IMR-90 (cell line): ENCODE results near the gene HOXB7. TPM values are rescaled to one million over a fixed set of nuclear protein-coding genes. Genes with fewer than 3 reads are reported as not detected.

ENCODE experiments used
- ATAC-seq: fragments of 200-7000 bp; cut with Tn5 transposase; 2 replicates; pipeline ENCODE4 v1.9.1; 2020; ENCODE audit warnings: low read depth, mild to moderate bottlenecking, moderate library complexity
- BruUV-seq: library from RNA; stranded (reverse); fragments of 400-500 nt; replicated peaks from 2 replicates; lab custom pipeline; 2021; lab: Mats Ljungman, UMichigan
- CTCF ChIA-PET: fragments of 300-600 bp; formaldehyde crosslinking; extraction: SDS; loops from one replicate; lab custom pipeline; 2021; ENCODE audit warnings: antibody characterized with exemption; lab: Yijun Ruan, JAX
- POLR2A ChIA-PET: fragments of 300-600 bp; sonication (Branson Sonifier 250); formaldehyde crosslinking; loops from one replicate; lab custom pipeline; 2022; ENCODE audit warnings: antibody characterized with exemption; ENCODE audit not compliant: unreplicated experiment; lab: Charles Lee
- DNase-seq: peaks from one replicate; pipeline ENCODE4 v3.0.0; 2013
- H2AFZ ChIP-seq: replicated peaks from 2 replicates; pipeline ENCODE3; 2013; ENCODE audit warnings: low read length, mild to moderate bottlenecking; ENCODE audit not compliant: poor library complexity
- H2AK5ac ChIP-seq: 2 replicates; pipeline ENCODE4 v1.6.1; 2013; ENCODE audit warnings: low read depth, low read length, inconsistent platforms
- H2AK9ac ChIP-seq: replicated peaks from 2 replicates; pipeline ENCODE3; 2013; ENCODE audit warnings: mild to moderate bottlenecking, low read depth, low read length, moderate library complexity; ENCODE audit not compliant: poor library complexity
- H2BK120ac ChIP-seq: 2 replicates; pipeline ENCODE4 v1.6.1; 2013; ENCODE audit warnings: low read depth, low read length, inconsistent platforms
- H2BK15ac ChIP-seq: 3 replicates; pipeline ENCODE4 v1.6.1; 2013; ENCODE audit warnings: low read depth, low read length, inconsistent platforms
- H2BK20ac ChIP-seq: 2 replicates; pipeline ENCODE4 v1.6.1; 2013; ENCODE audit warnings: low read depth, mild to moderate bottlenecking, inconsistent platforms, low read length, moderate library complexity
- H2BK5ac ChIP-seq: 2 replicates; pipeline ENCODE4 v1.6.1; 2013; ENCODE audit warnings: mild to moderate bottlenecking, low read depth, low read length, inconsistent platforms; ENCODE audit not compliant: poor library complexity, severe bottlenecking
- H3K14ac ChIP-seq: replicated peaks from 2 replicates; pipeline ENCODE4 v1.6.1; 2013; ENCODE audit warnings: low read depth, low read length, inconsistent platforms
- H3K18ac ChIP-seq: 2 replicates; pipeline ENCODE4 v1.6.1; 2013; ENCODE audit warnings: low read depth, low read length, control low read depth
- H3K23ac ChIP-seq: 2 replicates; pipeline ENCODE4 v1.6.1; 2013; ENCODE audit warnings: low read depth, low read length, inconsistent platforms
- H3K27ac ChIP-seq: 2 replicates; pipeline ENCODE4 v1.5.1; 2013; ENCODE audit warnings: mild to moderate bottlenecking, control low read depth, low read length; ENCODE audit not compliant: insufficient read depth
- H3K27me3 ChIP-seq: 2 replicates; pipeline ENCODE4 v1.6.1; 2013; ENCODE audit warnings: low read length; ENCODE audit not compliant: control insufficient read depth, insufficient read depth
- H3K36me3 ChIP-seq: 2 replicates; pipeline ENCODE4 v1.6.1; 2013; ENCODE audit warnings: low read length, mixed read lengths; ENCODE audit not compliant: control insufficient read depth, insufficient read depth
- H3K4ac ChIP-seq: 2 replicates; pipeline ENCODE4 v1.6.1; 2013; ENCODE audit warnings: low read depth, low read length, inconsistent platforms
- H3K4me1 ChIP-seq: 2 replicates; pipeline ENCODE4 v1.6.1; 2013; ENCODE audit warnings: low read length, mixed read lengths; ENCODE audit not compliant: control insufficient read depth, insufficient read depth
- H3K4me2 ChIP-seq: 2 replicates; pipeline ENCODE4 v1.6.1; 2013; ENCODE audit warnings: low read depth, mild to moderate bottlenecking, control low read depth, low read length, moderate library complexity
- H3K4me3 ChIP-seq: 2 replicates; pipeline ENCODE4 v1.5.1; 2013; ENCODE audit warnings: low read depth, mild to moderate bottlenecking, control low read depth, low read length, moderate library complexity; ENCODE audit not compliant: insufficient read depth
- H3K56ac ChIP-seq: 2 replicates; pipeline ENCODE4 v1.6.1; 2013; ENCODE audit warnings: low read length, inconsistent platforms; ENCODE audit not compliant: insufficient read depth; ENCODE audit errors: extremely low read depth
- H3K79me1 ChIP-seq, 2 experiments: 2 replicates each; pipeline ENCODE4 v1.6.1; 2013; ENCODE audit warnings: low read length in 2 of 2, inconsistent platforms in 1 of 2, low read depth in 1 of 2
- H3K9ac ChIP-seq: 2 replicates; pipeline ENCODE4 v1.6.1; 2013; ENCODE audit warnings: low read depth, low read length, control low read depth
- H3K9me1 ChIP-seq: 2 replicates; pipeline ENCODE4 v1.6.1; 2013; ENCODE audit warnings: low read length, inconsistent platforms; ENCODE audit not compliant: insufficient read depth
- H3K9me3 ChIP-seq: 2 replicates; pipeline ENCODE4 v1.6.1; 2013; ENCODE audit warnings: low read length; ENCODE audit not compliant: control insufficient read depth, insufficient read depth
- H4K20me1 ChIP-seq: 2 replicates; pipeline ENCODE4 v1.6.1; 2013; ENCODE audit warnings: low read length, inconsistent platforms; ENCODE audit not compliant: insufficient read depth
- H4K5ac ChIP-seq: 2 replicates; pipeline ENCODE4 v1.6.1; 2013; ENCODE audit warnings: mild to moderate bottlenecking, low read depth, low read length, control low read depth
- H4K8ac ChIP-seq, 2 experiments: 2 replicates each; pipeline ENCODE4 v1.6.1; 2013; ENCODE audit warnings: low read depth in 2 of 2, low read length in 2 of 2, control low read depth in 1 of 2, inconsistent platforms in 1 of 2
- H4K91ac ChIP-seq: 2 replicates; pipeline ENCODE4 v1.6.1; 2013; ENCODE audit warnings: low read depth, low read length, inconsistent platforms; ENCODE audit not compliant: insufficient read depth
- ELK1 ChIP-seq: fragments of 150-350 bp; IDR thresholded peaks from 2 replicates; pipeline ENCODE4 v1.6.1; 2016; ENCODE audit warnings: low read depth, mild to moderate bottlenecking, low read length, moderate library complexity, borderline replicate concordance
- RCOR1 ChIP-seq: IDR thresholded peaks from 2 replicates; pipeline ENCODE4 v1.6.1; 2012; ENCODE audit warnings: mild to moderate bottlenecking, low read length, improper control_type of control experiment; ENCODE audit not compliant: insufficient replicate concordance
- USF2 ChIP-seq: fragments of 150-350 bp; IDR thresholded peaks from 2 replicates; pipeline ENCODE4 v1.6.1; 2017; ENCODE audit warnings: mild to moderate bottlenecking, antibody characterized with exemption, low read length, low read depth
- WGBS, 2 experiments: methylation state at CpG; one replicate each; pipeline versions ENCODE4 v1.1.5 to v1.1.7; 2013; ENCODE audit warnings: missing lambda C conversion rate in 2 of 2; ENCODE audit not compliant: insufficient read length in 1 of 2; ENCODE audit errors: extremely low coverage in 2 of 2; 5-methylcytosine and 5-hydroxymethylcytosine counted together
- dilution Hi-C: fragments of 300-500 bp; cut with HindIII; formaldehyde crosslinking; loops from one replicate; pipeline ENCODE4 v1.14.3; 2018; ENCODE audit warnings: low sequenced_read_pairs; ENCODE audit not compliant: unreplicated experiment
- in situ Hi-C: fragments of 300-500 bp; cut with MboI; formaldehyde crosslinking; loops from 3 replicates; pipeline ENCODE4 v1.14.3; 2019; ENCODE audit warnings: low sequenced_read_pairs, inconsistent platforms, mixed read lengths
- intact Hi-C: fragments of 100-400 bp; cut with micrococcal nuclease; formaldehyde crosslinking; loops from 2 replicates; pipeline ENCODE4 v1.10.0; 2022
- polyA plus RNA-seq, 3 experiments: library from polyadenylated mRNA; depleted of rRNA; stranded (reverse); fragments of >200 nt; gene quantifications; 2 replicates each; pipeline ENCODE4 v1.2.3, GENCODE V29; 2012; ENCODE audit warnings: low replicate concordance in 1 of 3
- total RNA-seq: library from RNA; depleted of rRNA; stranded (reverse); fragments of >200 nt; gene quantifications from 2 replicates; pipeline ENCODE4 v1.2.3, GENCODE V29; 2012

Gene HOXB7
- total and polyA plus RNA-seq, 2 of the 4 experiments (the other 2 are of a cell fraction), result 1.8 to 6.7 TPM

- H3K14ac ChIP-seq, result no peak overlapping the region
- no TSS peak for BruUV-seq
- H3K27ac ChIP-seq, result no peak overlapping the region
- H2AFZ ChIP-seq, result no peak overlapping the region
- no peak overlapping the region for H2AK9ac ChIP-seq
- H3K36me3 ChIP-seq, result no peaks in the 10 kb centered on the region
- H3K56ac ChIP-seq, result no peak overlapping the region
- no peak overlapping the region for H2BK5ac ChIP-seq
- H4K5ac ChIP-seq, result no peak overlapping the region
- H3K9me1 ChIP-seq, result no peaks in the 10 kb centered on the region
- dilution Hi-C loops (no loop called here), intact Hi-C loops (no loop called here), in situ Hi-C loops (no loop called here)
- no peak overlapping the region for H3K18ac ChIP-seq
- WGBS, 2 experiments, result 0% methylated on average over 1 of the region's 7 CpGs; no CpG with 5 or more reads in 1 of the 2 experiments
- H3K9ac ChIP-seq, result no peak overlapping the region
- ChIA-PET CTCF (no interaction called here), POLR2A (no interaction called here)
- peaks cover 98% of the 10 kb centered on the region for H3K27me3 ChIP-seq
- H3K79me1 ChIP-seq, result no peaks in the 10 kb centered on the region
- DNase-seq, result no peak
- H2BK120ac ChIP-seq, result no peak overlapping the region
- H4K8ac ChIP-seq, result no peak overlapping the region
- no peak for TF ChIP-seq ELK1
- no peak for TF ChIP-seq USF2
- TF ChIP-seq RCOR1, result no peak
- no peak overlapping the region for H2BK15ac ChIP-seq
- no peak overlapping the region for H4K91ac ChIP-seq
- H4K20me1 ChIP-seq, result peaks cover 3% of the 10 kb centered on the region; the same call in 1 of the 2 replicates
- no peak overlapping the region for H3K4me2 ChIP-seq
- no peak overlapping the region for H2BK20ac ChIP-seq
- no peak for ATAC-seq
- no peak overlapping the region for H2AK5ac ChIP-seq
- H3K4me3 ChIP-seq, result no peak overlapping the region
- peaks cover 39% of the 10 kb centered on the region for H3K9me3 ChIP-seq
- no peak overlapping the region for H3K23ac ChIP-seq
- no peak overlapping the region for H3K4ac ChIP-seq
- H3K4me1 ChIP-seq, result no peaks in the 10 kb centered on the region
Measured at GRCh38 chr17:48631693-48632578, 21.1 kb upstream of the HOXB7 start.
